ENCODE results near the gene ZNF74. TPM values are rescaled to one million over a fixed set of nuclear protein-coding genes. Genes with fewer than 3 reads are reported as not detected.
"Not testable (repeated sequence)": the region's sequence is repeated elsewhere in the genome, so short reads cannot be mapped to it uniquely, and the experiment has no call there.

ZNF74 gene
- polyA plus RNA-seq: 75.6 and 79.5 TPM in 2 replicates
- 77.1 and 90.8 TPM in 2 replicates for polyA minus RNA-seq

GRCh38 chr22:20393705-20394476, at the start of gene ZNF74:
TSS of gene ZNF74 (plus strand) at chr22:20394151. CDS start at chr22:20394629, 478 bp downstream.
- Histone ChIP-seq H2AFZ (ENCODE audit: low read depth, low read length) (peak within 1 kb of the TSS; percentile 99), H3K27ac (ENCODE audit: low read length) (peak within 1 kb of the TSS; percentile 92), H3K4me3 (ENCODE audit: low read length) (peak within 1 kb of the TSS; percentile 100), H3F3A (ENCODE audit: insufficient read depth, low read length, poor library complexity, severe bottlenecking) (peaks cover 3% of the 10 kb centered on the region), H3K36me3 (ENCODE audit: insufficient read depth, low read length) (no peaks in the 10 kb centered on the region), H4K20me1 (ENCODE audit: insufficient read depth) (no peaks in the 10 kb centered on the region), H3K4me2 (ENCODE audit: low read length) (peak within 1 kb of the TSS; percentile 63), H3K79me2 (replicated peaks; ENCODE audit: insufficient read depth, low read length) (peaks cover 29% of the 10 kb centered on the region), H3K9ac (ENCODE audit: low read length) (peak within 1 kb of the TSS; percentile 99), H3K9me3 (ENCODE audit: low read length) (no peaks in the 10 kb centered on the region), H3K27me3 (ENCODE audit: insufficient read depth, low read depth, low read length) (no peaks in the 10 kb centered on the region), H3K9me2 (ENCODE audit: insufficient read depth, low read length) (no peaks in the 10 kb centered on the region)
- TF ChIP-seq REST (IDR thresholded peaks at IDR 0.05; ENCODE audit: borderline replicate concordance) (peak; percentile 95), MXI1 (conservative IDR thresholded peaks at IDR 0.05; ENCODE audit: poor library complexity, severe bottlenecking) (peak; percentile 91), RAD21 (conservative IDR thresholded peaks at IDR 0.05) (no peak), TAF1 (IDR thresholded peaks at IDR 0.05; ENCODE audit: low read depth) (peak; percentile 70), EZH2 (IDR thresholded peaks at IDR 0.05; ENCODE audit: borderline replicate concordance, insufficient read depth, low read length, poor library complexity, severe bottlenecking) (no peak), SMC3 (conservative IDR thresholded peaks at IDR 0.05; ENCODE audit: poor library complexity) (peak; percentile 43), POLR2AphosphoS5 (IDR thresholded peaks at IDR 0.05) (peak; percentile 93), EP300 (conservative IDR thresholded peaks at IDR 0.05; ENCODE audit: poor library complexity, severe bottlenecking) (peak; percentile 35)
- TF ChIP-seq, protein P1, sequence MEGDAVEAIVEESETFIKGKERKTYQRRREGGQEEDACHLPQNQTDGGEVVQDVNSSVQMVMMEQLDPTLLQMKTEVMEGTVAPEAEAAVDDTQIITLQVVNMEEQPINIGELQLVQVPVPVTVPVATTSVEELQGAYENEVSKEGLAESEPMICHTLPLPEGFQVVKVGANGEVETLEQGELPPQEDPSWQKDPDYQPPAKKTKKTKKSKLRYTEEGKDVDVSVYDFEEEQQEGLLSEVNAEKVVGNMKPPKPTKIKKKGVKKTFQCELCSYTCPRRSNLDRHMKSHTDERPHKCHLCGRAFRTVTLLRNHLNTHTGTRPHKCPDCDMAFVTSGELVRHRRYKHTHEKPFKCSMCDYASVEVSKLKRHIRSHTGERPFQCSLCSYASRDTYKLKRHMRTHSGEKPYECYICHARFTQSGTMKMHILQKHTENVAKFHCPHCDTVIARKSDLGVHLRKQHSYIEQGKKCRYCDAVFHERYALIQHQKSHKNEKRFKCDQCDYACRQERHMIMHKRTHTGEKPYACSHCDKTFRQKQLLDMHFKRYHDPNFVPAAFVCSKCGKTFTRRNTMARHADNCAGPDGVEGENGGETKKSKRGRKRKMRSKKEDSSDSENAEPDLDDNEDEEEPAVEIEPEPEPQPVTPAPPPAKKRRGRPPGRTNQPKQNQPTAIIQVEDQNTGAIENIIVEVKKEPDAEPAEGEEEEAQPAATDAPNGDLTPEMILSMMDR (IDR thresholded peaks at IDR 0.05; ENCODE audit: poor library complexity, severe bottlenecking): peak; percentile 21

GRCh38 chr22:20346553-20346952, 47.4 kb upstream of the ZNF74 start:
- not testable (repeated sequence) for H3K27me3 ChIP-seq (ENCODE audit: insufficient read depth, low read depth, low read length); H2AFZ ChIP-seq (ENCODE audit: low read depth, low read length); H3K79me2 ChIP-seq (replicated peaks; ENCODE audit: insufficient read depth, low read length); H3K9ac ChIP-seq (ENCODE audit: low read length); H4K20me1 ChIP-seq (ENCODE audit: insufficient read depth); H3K9me2 ChIP-seq (ENCODE audit: insufficient read depth, low read length); H3K9me3 ChIP-seq (ENCODE audit: low read length); H3K4me3 ChIP-seq (ENCODE audit: low read length); H3F3A ChIP-seq (ENCODE audit: insufficient read depth, low read length, poor library complexity, severe bottlenecking); H3K36me3 ChIP-seq (ENCODE audit: insufficient read depth, low read length); H3K27ac ChIP-seq (ENCODE audit: low read length); H3K4me2 ChIP-seq (ENCODE audit: low read length)

DNA sequence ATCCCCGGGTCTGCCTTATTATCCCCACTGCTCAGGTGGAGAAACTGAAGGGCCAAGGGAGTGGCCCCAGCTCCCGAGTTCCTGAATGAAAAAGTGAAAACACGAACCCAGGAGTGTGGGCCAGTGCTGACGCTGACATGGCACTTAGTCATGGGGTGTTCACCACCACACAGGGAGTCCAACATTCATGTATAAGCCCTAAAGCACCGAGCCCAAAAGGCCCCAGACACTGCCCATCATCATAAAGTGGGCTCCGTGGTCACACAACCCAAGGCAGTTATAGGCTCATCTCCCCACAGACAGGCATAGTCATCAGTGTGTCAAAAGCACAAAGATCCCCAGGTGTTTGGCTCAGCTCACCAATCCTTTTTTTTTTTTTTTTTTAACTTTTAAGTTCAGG, 41.4 kb upstream of the ZNF74 start:
- not testable (repeated sequence) for H3K36me3 ChIP-seq (ENCODE audit: insufficient read depth, low read length); H3K4me3 ChIP-seq (ENCODE audit: low read length); H3K27ac ChIP-seq (ENCODE audit: low read length); H2AFZ ChIP-seq (ENCODE audit: low read depth, low read length); H3K4me2 ChIP-seq (ENCODE audit: low read length); H3K9me2 ChIP-seq (ENCODE audit: insufficient read depth, low read length); H3F3A ChIP-seq (ENCODE audit: insufficient read depth, low read length, poor library complexity, severe bottlenecking); H3K27me3 ChIP-seq (ENCODE audit: insufficient read depth, low read depth, low read length); H3K79me2 ChIP-seq (replicated peaks; ENCODE audit: insufficient read depth, low read length); H3K9me3 ChIP-seq (ENCODE audit: low read length); H4K20me1 ChIP-seq (ENCODE audit: insufficient read depth); H3K9ac ChIP-seq (ENCODE audit: low read length)

Measured in neural cell (in vitro differentiated cells).